Fibroblast of lung (primary cell): ENCODE measurements around the gene CCDC78. TPM values are rescaled to one million over a fixed set of nuclear protein-coding genes. Genes with fewer than 3 reads are reported as not detected.

ENCODE experiments used
- DNase-seq, 2 donors: peaks; one replicate each; pipeline versions ENCODE4 v3.0.0 to v3.0.0-alpha.2; 2010; ENCODE audit warnings: low read depth in 2 of 2
- H2AFZ ChIP-seq: 2 replicates; pipeline ENCODE4 v1.5.1; 2012; ENCODE audit warnings: low read length, control low read depth, inconsistent platforms
- H3K27ac ChIP-seq: 2 replicates; pipeline ENCODE4 v1.5.1; 2011; ENCODE audit warnings: low read length, control low read depth; ENCODE audit not compliant: insufficient read depth
- H3K27me3 ChIP-seq: 2 replicates; pipeline ENCODE4 v1.5.1; 2011; ENCODE audit warnings: mild to moderate bottlenecking, low read length; ENCODE audit not compliant: control insufficient read depth, insufficient read depth
- H3K36me3 ChIP-seq: 2 replicates; pipeline ENCODE4 v1.5.1; 2011; ENCODE audit warnings: low read length; ENCODE audit not compliant: control insufficient read depth, insufficient read depth
- H3K4me1 ChIP-seq: 2 replicates; pipeline ENCODE4 v1.5.1; 2011; ENCODE audit warnings: low read length; ENCODE audit not compliant: control insufficient read depth, insufficient read depth; ENCODE audit errors: extremely low read depth
- H3K4me2 ChIP-seq: 2 replicates; pipeline ENCODE4 v1.5.1; 2011; ENCODE audit warnings: low read length, control low read depth; ENCODE audit not compliant: insufficient read depth; ENCODE audit errors: extremely low read depth
- H3K4me3 ChIP-seq, 4 experiments: fragments of 200-600 bp in 1 of 4; sonication (generic) in 1 of 4; replicated peaks in 1 of 4; 2 replicates each; pipeline ENCODE4 v1.5.1; 2011 to 2016; ENCODE audit warnings: low read length in 4 of 4, low read depth in 3 of 4, mild to moderate bottlenecking in 3 of 4, control low read depth in 2 of 4, inconsistent platforms in 1 of 4, mixed read lengths in 1 of 4; ENCODE audit not compliant: insufficient read depth in 1 of 4; ENCODE audit errors: control extremely low read depth in 1 of 4
- H3K79me2 ChIP-seq: 2 replicates; pipeline ENCODE4 v1.5.1; 2012; ENCODE audit warnings: mild to moderate bottlenecking, low read length, inconsistent platforms; ENCODE audit not compliant: control insufficient read depth, insufficient read depth
- H3K9ac ChIP-seq: 2 replicates; pipeline ENCODE4 v1.5.1; 2011; ENCODE audit warnings: mild to moderate bottlenecking, low read length, control low read depth; ENCODE audit not compliant: insufficient read depth
- H3K9me3 ChIP-seq: 2 replicates; pipeline ENCODE4 v1.5.1; 2012; ENCODE audit warnings: low read depth, low read length; ENCODE audit not compliant: control insufficient read depth, insufficient read depth
- H4K20me1 ChIP-seq: 2 replicates; pipeline ENCODE4 v1.5.1; 2011; ENCODE audit warnings: low read length; ENCODE audit not compliant: control insufficient read depth, insufficient read depth; ENCODE audit errors: extremely low read depth
- EZH2 ChIP-seq: IDR thresholded peaks from 2 replicates; pipeline ENCODE4 v1.5.1; 2012; ENCODE audit warnings: low read length, control low read depth, mild to moderate bottlenecking; ENCODE audit errors: missing control alignments
- polyA plus RNA-seq, 2 donors: library from polyadenylated mRNA; depleted of rRNA in 1 of 2; stranded (reverse) in 1 of 2; unstranded in 1 of 2; fragments of >200 nt; gene quantifications; 2 replicates each; pipeline ENCODE4 v1.2.1, GENCODE V29; 2011 to 2012; ENCODE audit warnings: missing spikeins in 1 of 2
- total RNA-seq: library from RNA; depleted of rRNA; stranded (reverse); fragments of >200 nt; gene quantifications from 2 replicates; pipeline ENCODE4 v1.2.1, GENCODE V29; 2014
- TF ChIP-seq, protein P1 (sequence below), 2 donors: IDR thresholded peaks in 1 of 2; conservative IDR thresholded peaks in 1 of 2; 1 replicate in 1 of 2; 2 replicates in 1 of 2; pipeline ENCODE4 v1.5.1; 2011 to 2012; ENCODE audit warnings: low read length in 2 of 2, control low read depth in 1 of 2, inconsistent platforms in 1 of 2, low read depth in 1 of 2, mild to moderate bottlenecking in 1 of 2

The CCDC78 gene
- total and polyA plus RNA-seq, 2 donors (not counting 1 experiment from before 2014, with no cell fraction given): 0.50 to 1.8 TPM

GRCh38 chr16:761625-762513, 35.6 kb upstream of the CCDC78 start:
- no peaks in the 10 kb centered on the region for H3K4me1 ChIP-seq
- no peak overlapping the region for H2AFZ ChIP-seq
- DNase-seq: no peak
- no peaks in the 10 kb centered on the region for H3K36me3 ChIP-seq
- H3K9me3 ChIP-seq: no peaks in the 10 kb centered on the region
- no peak overlapping the region for H3K9ac ChIP-seq
- H3K4me3 ChIP-seq: no peak overlapping the region
- H3K27me3 ChIP-seq: no peaks in the 10 kb centered on the region
- TF ChIP-seq, protein P1, sequence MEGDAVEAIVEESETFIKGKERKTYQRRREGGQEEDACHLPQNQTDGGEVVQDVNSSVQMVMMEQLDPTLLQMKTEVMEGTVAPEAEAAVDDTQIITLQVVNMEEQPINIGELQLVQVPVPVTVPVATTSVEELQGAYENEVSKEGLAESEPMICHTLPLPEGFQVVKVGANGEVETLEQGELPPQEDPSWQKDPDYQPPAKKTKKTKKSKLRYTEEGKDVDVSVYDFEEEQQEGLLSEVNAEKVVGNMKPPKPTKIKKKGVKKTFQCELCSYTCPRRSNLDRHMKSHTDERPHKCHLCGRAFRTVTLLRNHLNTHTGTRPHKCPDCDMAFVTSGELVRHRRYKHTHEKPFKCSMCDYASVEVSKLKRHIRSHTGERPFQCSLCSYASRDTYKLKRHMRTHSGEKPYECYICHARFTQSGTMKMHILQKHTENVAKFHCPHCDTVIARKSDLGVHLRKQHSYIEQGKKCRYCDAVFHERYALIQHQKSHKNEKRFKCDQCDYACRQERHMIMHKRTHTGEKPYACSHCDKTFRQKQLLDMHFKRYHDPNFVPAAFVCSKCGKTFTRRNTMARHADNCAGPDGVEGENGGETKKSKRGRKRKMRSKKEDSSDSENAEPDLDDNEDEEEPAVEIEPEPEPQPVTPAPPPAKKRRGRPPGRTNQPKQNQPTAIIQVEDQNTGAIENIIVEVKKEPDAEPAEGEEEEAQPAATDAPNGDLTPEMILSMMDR (conservative IDR thresholded peaks at IDR 0.05 in 1 of 2, IDR thresholded peaks at IDR 0.05 in 1 of 2; ENCODE audit: low read depth in 1 of 2, low read length in 2 of 2): no peak
- no peak for TF ChIP-seq EZH2
- no peaks in the 10 kb centered on the region for H3K79me2 ChIP-seq
- no peaks in the 10 kb centered on the region for H4K20me1 ChIP-seq
- H3K4me2 ChIP-seq: no peak overlapping the region
- no peak overlapping the region for H3K27ac ChIP-seq

DNA sequence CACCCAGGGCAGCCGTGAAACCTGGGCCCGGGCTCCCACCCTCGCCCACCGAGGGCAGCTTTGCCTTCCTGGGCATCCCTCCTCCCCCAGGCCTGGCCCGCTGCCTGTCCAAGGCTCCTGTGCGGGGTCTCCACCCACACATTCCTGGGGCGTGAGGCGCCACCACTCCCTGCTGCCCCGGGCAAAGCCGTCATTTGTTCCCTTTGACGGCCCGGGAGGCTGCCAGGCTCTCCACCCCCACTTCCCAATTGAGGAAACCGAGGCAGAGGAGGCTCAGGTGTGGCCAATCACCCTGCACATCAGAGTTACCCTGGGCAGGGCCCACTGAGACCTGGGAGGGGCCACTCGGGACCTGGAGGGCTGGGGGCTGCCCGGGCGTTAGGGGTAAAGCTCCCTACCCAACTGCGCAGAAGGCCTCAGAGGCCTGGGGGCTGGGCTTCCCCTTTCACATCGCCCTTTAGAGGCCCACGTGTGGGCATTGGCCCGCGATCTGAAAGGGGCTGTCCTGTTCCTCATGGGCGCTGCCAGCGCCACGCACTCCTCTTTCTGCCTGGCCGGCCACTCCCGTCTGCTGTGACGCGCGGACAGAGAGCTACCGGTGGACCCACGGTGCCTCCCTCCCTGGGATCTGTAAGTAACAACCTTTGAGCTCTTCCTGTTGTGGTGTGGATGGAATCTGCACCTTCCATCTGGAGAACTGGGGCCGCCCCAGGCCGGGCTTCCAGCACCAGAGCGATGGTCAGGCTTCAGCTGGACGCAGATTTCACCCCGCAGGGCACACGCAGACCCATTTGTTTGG, 34.5 kb upstream of the CCDC78 start, which contains the start of gene MSLN:
Gene MSLN (plus strand): TSS at position 190 of the 799 bp plus-strand sequence. CDS start 1,947 bp downstream, outside the sequence.
- Histone ChIP-seq H3K36me3 (no peaks in the 10 kb centered on the region), H3K4me1 (no peaks in the 10 kb centered on the region), H2AFZ (no peak within 1 kb of the TSS), H3K9ac (no peak within 1 kb of the TSS), H3K27me3 (no peaks in the 10 kb centered on the region), H3K4me3 (no peak within 1 kb of the TSS), H4K20me1 (no peaks in the 10 kb centered on the region), H3K4me2 (no peak within 1 kb of the TSS), H3K27ac (no peak within 1 kb of the TSS), H3K9me3 (no peaks in the 10 kb centered on the region), H3K79me2 (no peaks in the 10 kb centered on the region)
- TF ChIP-seq EZH2: no peak
- TF ChIP-seq, protein P1 (conservative IDR thresholded peaks at IDR 0.05 in 1 of 2, IDR thresholded peaks at IDR 0.05 in 1 of 2; ENCODE audit: low read depth in 1 of 2, low read length in 2 of 2): no peak
- DNase-seq: peak in 1 of 2 donors; percentile 48

DNA sequence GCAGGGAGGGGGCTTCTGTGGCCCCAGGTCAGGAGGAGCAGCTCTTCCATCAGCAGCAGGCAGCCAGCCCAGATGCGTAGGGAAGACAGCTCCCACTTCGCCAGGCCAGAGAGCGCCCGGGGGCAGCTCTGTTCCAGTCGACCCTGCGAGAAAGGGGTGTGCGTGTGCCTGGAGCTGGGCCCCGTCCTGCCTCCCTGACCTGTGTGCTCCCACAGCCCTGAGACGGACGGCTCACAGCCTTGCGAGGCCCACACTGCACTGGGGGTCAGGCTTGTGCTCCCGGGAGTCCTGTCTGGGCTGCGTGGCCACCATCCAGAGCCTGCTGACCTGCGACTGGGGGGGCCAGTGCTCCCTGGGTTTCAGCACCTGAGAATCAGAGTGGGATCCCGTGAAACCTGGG, 33.8 kb upstream of the CCDC78 start:
- H3K4me2 ChIP-seq: no peak overlapping the region
- no peaks in the 10 kb centered on the region for H3K27me3 ChIP-seq
- TF ChIP-seq EZH2: no peak
- TF ChIP-seq, protein P1 (conservative IDR thresholded peaks at IDR 0.05 in 1 of 2, IDR thresholded peaks at IDR 0.05 in 1 of 2; ENCODE audit: low read depth in 1 of 2, low read length in 2 of 2): no peak
- DNase-seq: no peak
- H4K20me1 ChIP-seq: no peaks in the 10 kb centered on the region
- no peak overlapping the region for H3K4me3 ChIP-seq
- H3K27ac ChIP-seq: no peak overlapping the region
- no peak overlapping the region for H2AFZ ChIP-seq
- no peak overlapping the region for H3K9ac ChIP-seq
- no peaks in the 10 kb centered on the region for H3K79me2 ChIP-seq
- no peaks in the 10 kb centered on the region for H3K9me3 ChIP-seq
- no peaks in the 10 kb centered on the region for H3K4me1 ChIP-seq
- H3K36me3 ChIP-seq: no peaks in the 10 kb centered on the region
